B cell (primary cell): ENCODE results near the gene DCHS1. TPM values are rescaled to one million over a fixed set of nuclear protein-coding genes. Genes with fewer than 3 reads are reported as not detected.

ENCODE experiments used
- ATAC-seq: fragments of 200-7000 bp; cut with Tn5 transposase; one replicate; pipeline ENCODE4 v1.10.0; 2021; ENCODE audit warnings: low read depth, mild to moderate bottlenecking, moderate number of reproducible peaks, moderate library complexity
- CTCF ChIA-PET: fragments of 350-600 bp; sonication (Branson Sonifier 250); formaldehyde crosslinking; loops from one replicate; lab custom pipeline; 2021; ENCODE audit warnings: antibody characterized with exemption, inconsistent platforms; lab: Charles Lee
- POLR2A ChIA-PET: fragments of 350-600 bp; sonication (Branson Sonifier 250); formaldehyde crosslinking; loops from one replicate; lab custom pipeline; 2021; ENCODE audit warnings: antibody characterized with exemption; lab: Charles Lee
- DNase-seq: peaks from one replicate; pipeline ENCODE4 v3.0.0; 2013
- H2AFZ ChIP-seq: 2 replicates; pipeline ENCODE4 v1.6.1; 2012; ENCODE audit warnings: mild to moderate bottlenecking, low read depth, low read length; ENCODE audit not compliant: insufficient read depth, poor library complexity, severe bottlenecking
- H3K27ac ChIP-seq, 2 donors: 1 replicate in 1 of 2; 2 replicates in 1 of 2; pipeline ENCODE4 v1.5.1; 2012 to 2013; ENCODE audit warnings: low read length in 2 of 2, mild to moderate bottlenecking in 2 of 2, moderate library complexity in 1 of 2
- H3K27me3 ChIP-seq, 4 experiments: fragments of 200-600 bp in 1 of 4; sonication (generic) in 1 of 4; replicated peaks in 1 of 4; 1 replicate in 2 of 4; 2 replicates in 2 of 4; pipeline versions ENCODE4 v1.6.1 to v1.7.0; 2013 to 2016; ENCODE audit warnings: low read length in 3 of 4, mild to moderate bottlenecking in 2 of 4, mixed read lengths in 1 of 4, moderate library complexity in 1 of 4; ENCODE audit not compliant: insufficient read depth in 4 of 4, control insufficient read depth in 3 of 4; ENCODE audit errors: control extremely low read depth in 1 of 4
- H3K36me3 ChIP-seq, 2 experiments: replicated peaks in 1 of 2; 1 replicate in 1 of 2; 2 replicates in 1 of 2; pipeline versions ENCODE4 v1.6.1 to v1.7.1; 2013; ENCODE audit warnings: low read length in 1 of 2; ENCODE audit not compliant: insufficient read depth in 2 of 2, control insufficient read depth in 1 of 2; ENCODE audit errors: control extremely low read depth in 1 of 2, extremely low read depth in 1 of 2
- H3K4me1 ChIP-seq, 2 donors: fragments of 200-600 bp in 1 of 2; sonication (generic) in 1 of 2; 1 replicate in 1 of 2; 2 replicates in 1 of 2; pipeline versions ENCODE4 v1.5.1 to v1.6.1; 2013 to 2017; ENCODE audit warnings: low read length in 2 of 2; ENCODE audit not compliant: control insufficient read depth in 2 of 2, insufficient read depth in 2 of 2
- H3K4me2 ChIP-seq: replicated peaks from 2 replicates; pipeline ENCODE3; 2012; ENCODE audit warnings: mild to moderate bottlenecking, low read depth, low read length; ENCODE audit not compliant: poor library complexity, severe bottlenecking
- H3K4me3 ChIP-seq, 5 experiments: fragments of 200-600 bp in 1 of 5; sonication (generic) in 1 of 5; 1 replicate in 3 of 5; 2 replicates in 2 of 5; pipeline versions ENCODE4 v1.5.1 to v1.7.0; 2011 to 2016; ENCODE audit warnings: low read length in 4 of 5, mild to moderate bottlenecking in 4 of 5, low read depth in 2 of 5, control low read depth in 1 of 5, moderate library complexity in 1 of 5; ENCODE audit not compliant: insufficient read depth in 1 of 5; ENCODE audit errors: control extremely low read depth in 1 of 5, extremely low read depth in 1 of 5
- H3K79me2 ChIP-seq: fragments of 200-600 bp; sonication (generic); one replicate; pipeline ENCODE4 v1.6.0; 2016; ENCODE audit warnings: low read length; ENCODE audit not compliant: control insufficient read depth, insufficient read depth
- H3K9ac ChIP-seq: fragments of 200-600 bp; sonication (generic); 2 replicates; pipeline ENCODE4 v1.6.1; 2017; ENCODE audit warnings: mild to moderate bottlenecking, low read length, moderate library complexity
- H3K9me3 ChIP-seq, 3 donors: one replicate each; pipeline versions ENCODE4 v1.6.1 to v1.7.1; 2013; ENCODE audit warnings: low read length in 2 of 3; ENCODE audit not compliant: control insufficient read depth in 2 of 3, insufficient read depth in 1 of 3; ENCODE audit errors: control extremely low read depth in 1 of 3
- H4K20me1 ChIP-seq: 2 replicates; pipeline ENCODE4 v1.6.0; 2012; ENCODE audit warnings: mild to moderate bottlenecking, low read length; ENCODE audit not compliant: insufficient read depth, control insufficient read depth, poor library complexity, severe bottlenecking
- H3K27ac Mint-ChIP-seq: one replicate; pipeline ENCODE4 v1.8.0; 2021; ENCODE audit warnings: mixed read lengths
- H3K27me3 Mint-ChIP-seq: one replicate; pipeline ENCODE4 v1.8.0; 2021; ENCODE audit warnings: mixed read lengths
- H3K4me1 Mint-ChIP-seq: one replicate; pipeline ENCODE4 v1.8.0; 2021; ENCODE audit warnings: mixed read lengths
- H3K4me3 Mint-ChIP-seq: one replicate; pipeline ENCODE4 v1.8.0; 2021; ENCODE audit warnings: mixed read lengths
- H3K9me3 Mint-ChIP-seq: one replicate; pipeline ENCODE4 v1.8.0; 2022; ENCODE audit warnings: mixed read lengths; ENCODE audit not compliant: insufficient read depth
- CTCF ChIP-seq: fragments of 200-600 bp; IDR thresholded peaks from one replicate; pipeline ENCODE4 v1.8.0; 2022; ENCODE audit warnings: antibody characterized with exemption, mild to moderate bottlenecking
- EZH2 ChIP-seq: IDR thresholded peaks from 2 replicates; pipeline ENCODE4 v1.6.1; 2012; ENCODE audit warnings: borderline replicate concordance, low read depth, mild to moderate bottlenecking, moderate library complexity, low read length; ENCODE audit not compliant: insufficient read depth, poor library complexity, severe bottlenecking
- WGBS: methylation state at CpG from one replicate; pipeline ENCODE4 v1.1.5; 2013; ENCODE audit warnings: missing lambda C conversion rate; ENCODE audit not compliant: insufficient coverage; 5-methylcytosine and 5-hydroxymethylcytosine counted together
- intact Hi-C: fragments of 100-400 bp; cut with micrococcal nuclease; formaldehyde crosslinking; loops from one replicate; pipeline ENCODE4 v1.10.0; 2022
- polyA plus RNA-seq: library from polyadenylated mRNA; depleted of rRNA; stranded (reverse); fragments of >200 nt; gene quantifications from 2 replicates; pipeline ENCODE4 v1.2.3, GENCODE V29; 2012
- total RNA-seq, 2 donors: library from RNA; stranded (reverse); fragments of 120-200 nt in 1 of 2; gene quantifications; 1 replicate in 1 of 2; 2 replicates in 1 of 2; pipeline versions ENCODE4 v1.2.3 to v1.2.4, GENCODE V29; 2013 to 2022

DCHS1 gene
- total and polyA plus RNA-seq, 2 donors (not counting 1 experiment from before 2014, with no cell fraction given) = 0.31 to 0.84 TPM

GRCh38 chr11:6646576-6646917 lies 9.1 kb downstream of the DCHS1 start:
- Histone ChIP-seq H3K4me3 (peak overlapping the region in 4 of 5 experiments; percentile 5 to 26 (median 16)), H2AFZ (peak overlapping the region; percentile 69), H3K79me2 (no peaks in the 10 kb centered on the region), H3K27ac (peak overlapping the region; percentile 63 to 78), H3K4me2 (peak overlapping the region; percentile 71), H3K27me3 (no peaks in the 10 kb centered on the region), H3K9me3 (no peaks in the 10 kb centered on the region), H3K4me1 (peaks cover 44 to 52% of the 10 kb centered on the region in 2 donors), H4K20me1 (no peaks in the 10 kb centered on the region), H3K9ac (peak overlapping the region; percentile 18), H3K36me3 (no peaks in the 10 kb centered on the region)
- no peaks in the 10 kb centered on the region for H3K9me3 Mint-ChIP-seq
- no peak overlapping the region for H3K27ac Mint-ChIP-seq
- TF ChIP-seq CTCF = no peak
- no peak for TF ChIP-seq EZH2
- intact Hi-C loops = loop anchor here (2.0 to 5.0 kb wide), 2 partner anchors 28 to 36 kb away; partner anchors contain the start of genes MRPL17 and TPP1
- H3K27me3 Mint-ChIP-seq = no peaks in the 10 kb centered on the region
- ChIA-PET CTCF (interaction anchor here (0.5 to 1.6 kb wide), 6 partner anchors 14 to 116 kb away, joined by 3 to 5 read pairs (median 4); partner anchors contain the start of genes TAF10 and TPP1), POLR2A (interaction anchor here (0.6 to 1.2 kb wide), 5 partner anchors 28 to 115 kb away, joined by 3 to 9 read pairs (median 4); partner anchors contain the start of genes MRPL17 and TPP1)
- 43% methylated on average over 2 of the region's 3 CpGs for WGBS
- ATAC-seq = no peak
- no peak for DNase-seq
- no peak overlapping the region for H3K4me3 Mint-ChIP-seq
- H3K4me1 Mint-ChIP-seq = no peaks in the 10 kb centered on the region

- peak overlapping the region; percentile 69 for H2AFZ ChIP-seq
- Mint-ChIP-seq H3K9me3 (no peaks in the 10 kb centered on the region), H3K27ac (no peak overlapping the region), H3K4me1 (no peaks in the 10 kb centered on the region), H3K4me3 (no peak overlapping the region), H3K27me3 (no peaks in the 10 kb centered on the region)
- H3K9ac ChIP-seq = peak overlapping the region; percentile 18
- H3K4me3 ChIP-seq = peak overlapping the region in 1 of 5 experiments; percentile 18
- WGBS = 50% methylated on average over 12 of the region's 12 CpGs
- no peak for ATAC-seq
- H4K20me1 ChIP-seq = no peaks in the 10 kb centered on the region
- peak overlapping the region; percentile 63 to 78 for H3K27ac ChIP-seq
- POLR2A ChIA-PET = interaction anchor here (0.7 kb wide), 1 partner anchor 115 kb away, joined by 6 read pairs; no protein-coding TSS in a partner anchor
- no peak for DNase-seq
- intact Hi-C loops = loop anchor here (2.0 to 5.0 kb wide), 2 partner anchors 27 to 36 kb away; partner anchors contain the start of genes MRPL17 and TPP1
- no peaks in the 10 kb centered on the region for H3K36me3 ChIP-seq
- H3K9me3 ChIP-seq = no peaks in the 10 kb centered on the region
- TF ChIP-seq CTCF (no peak), EZH2 (no peak)
- H3K79me2 ChIP-seq = no peaks in the 10 kb centered on the region
- peaks cover 44 to 52% of the 10 kb centered on the region in 2 donors for H3K4me1 ChIP-seq
- H3K27me3 ChIP-seq = no peaks in the 10 kb centered on the region
- CTCF ChIA-PET = interaction anchor here (1.1 to 1.6 kb wide), 4 partner anchors 27 to 115 kb away, joined by 3 to 5 read pairs (median 4); partner anchors contain the start of genes TAF10 and TPP1
- H3K4me2 ChIP-seq = peak overlapping the region; percentile 71
Observed at GRCh38 chr11:6646071-6646470, 9.5 kb downstream of the DCHS1 start.
